Thyroid gland (tissue), 4 donors: ENCODE results near the gene NFIA.

Experiments used
- CTCF ChIP-seq, 6 experiments: fragments of 200-600 bp in 3 of 6; fragments of 450-650 bp in 3 of 6; sonication (generic) in 3 of 6; IDR thresholded peaks; one replicate each; pipeline ENCODE4 v1.5.1; 2016 to 2019; ENCODE audit warnings: antibody characterized with exemption in 6 of 6, mild to moderate bottlenecking in 2 of 6, inconsistent platforms in 1 of 6, moderate library complexity in 1 of 6
- POLR2A ChIP-seq, 2 donors: fragments of 450-650 bp; IDR thresholded peaks; one replicate each; pipeline ENCODE4 v1.6.1; 2017; ENCODE audit warnings: antibody characterized with exemption in 2 of 2, mild to moderate bottlenecking in 2 of 2, moderate library complexity in 1 of 2

GRCh38 chr1:61078618-61079295, 3.6 kb upstream of the NFIA start:
- TF ChIP-seq CTCF (IDR thresholded peaks at IDR 0.05) (no peak), POLR2A (IDR thresholded peaks at IDR 0.05) (no peak)
